ENCODE measurements around the gene ZNF709. TPM values are rescaled to one million over a fixed set of nuclear protein-coding genes. Genes with fewer than 3 reads are reported as not detected.

The ZNF709 gene
- total RNA-seq, 4 donors from 2014 or later: 1.5 to 3.1 (median 2.8) TPM

DNA sequence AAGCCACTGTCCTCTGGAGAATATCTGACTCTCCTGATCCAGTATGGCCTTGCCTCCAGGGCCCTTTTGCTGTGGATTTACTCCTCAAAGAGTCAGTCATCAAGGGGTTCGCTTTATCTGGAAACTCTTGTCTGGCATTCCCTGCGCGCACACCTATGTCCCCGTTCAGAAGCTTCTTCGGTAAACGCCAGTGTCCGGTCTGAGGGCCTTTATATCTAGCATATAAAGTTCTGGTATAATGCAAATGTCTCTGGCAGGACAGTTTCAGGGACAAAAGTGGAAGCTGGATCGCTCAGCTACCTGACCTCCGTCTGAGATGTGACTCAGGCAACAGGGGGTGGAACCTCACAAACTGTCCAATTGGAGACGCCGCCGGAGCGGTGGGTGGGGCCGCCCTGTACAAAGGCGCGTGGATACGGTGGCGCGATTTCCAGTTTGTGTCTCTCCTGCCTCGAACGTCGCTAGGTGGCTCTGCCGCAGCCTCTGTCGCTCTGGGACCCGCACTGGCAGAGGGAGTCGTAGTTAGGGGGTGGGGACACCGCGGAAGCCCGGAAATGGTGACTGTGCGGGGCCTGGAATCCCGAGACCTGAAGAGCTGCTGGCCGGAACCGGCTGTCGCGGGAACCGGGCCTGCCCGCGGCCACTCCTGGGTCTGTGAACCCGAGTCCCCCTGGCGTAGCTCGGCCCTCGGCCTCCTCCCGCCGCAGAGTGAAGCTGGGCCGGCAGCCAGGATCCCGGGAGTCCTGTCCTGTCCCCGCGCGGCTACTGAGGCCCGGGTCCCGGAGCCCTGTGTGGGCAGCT, 10.6 kb upstream of the ZNF709 start:
- TF ChIP-seq, protein P1, sequence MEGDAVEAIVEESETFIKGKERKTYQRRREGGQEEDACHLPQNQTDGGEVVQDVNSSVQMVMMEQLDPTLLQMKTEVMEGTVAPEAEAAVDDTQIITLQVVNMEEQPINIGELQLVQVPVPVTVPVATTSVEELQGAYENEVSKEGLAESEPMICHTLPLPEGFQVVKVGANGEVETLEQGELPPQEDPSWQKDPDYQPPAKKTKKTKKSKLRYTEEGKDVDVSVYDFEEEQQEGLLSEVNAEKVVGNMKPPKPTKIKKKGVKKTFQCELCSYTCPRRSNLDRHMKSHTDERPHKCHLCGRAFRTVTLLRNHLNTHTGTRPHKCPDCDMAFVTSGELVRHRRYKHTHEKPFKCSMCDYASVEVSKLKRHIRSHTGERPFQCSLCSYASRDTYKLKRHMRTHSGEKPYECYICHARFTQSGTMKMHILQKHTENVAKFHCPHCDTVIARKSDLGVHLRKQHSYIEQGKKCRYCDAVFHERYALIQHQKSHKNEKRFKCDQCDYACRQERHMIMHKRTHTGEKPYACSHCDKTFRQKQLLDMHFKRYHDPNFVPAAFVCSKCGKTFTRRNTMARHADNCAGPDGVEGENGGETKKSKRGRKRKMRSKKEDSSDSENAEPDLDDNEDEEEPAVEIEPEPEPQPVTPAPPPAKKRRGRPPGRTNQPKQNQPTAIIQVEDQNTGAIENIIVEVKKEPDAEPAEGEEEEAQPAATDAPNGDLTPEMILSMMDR (IDR thresholded peaks at IDR 0.05; ENCODE audit: low read depth): no peak

DNA sequence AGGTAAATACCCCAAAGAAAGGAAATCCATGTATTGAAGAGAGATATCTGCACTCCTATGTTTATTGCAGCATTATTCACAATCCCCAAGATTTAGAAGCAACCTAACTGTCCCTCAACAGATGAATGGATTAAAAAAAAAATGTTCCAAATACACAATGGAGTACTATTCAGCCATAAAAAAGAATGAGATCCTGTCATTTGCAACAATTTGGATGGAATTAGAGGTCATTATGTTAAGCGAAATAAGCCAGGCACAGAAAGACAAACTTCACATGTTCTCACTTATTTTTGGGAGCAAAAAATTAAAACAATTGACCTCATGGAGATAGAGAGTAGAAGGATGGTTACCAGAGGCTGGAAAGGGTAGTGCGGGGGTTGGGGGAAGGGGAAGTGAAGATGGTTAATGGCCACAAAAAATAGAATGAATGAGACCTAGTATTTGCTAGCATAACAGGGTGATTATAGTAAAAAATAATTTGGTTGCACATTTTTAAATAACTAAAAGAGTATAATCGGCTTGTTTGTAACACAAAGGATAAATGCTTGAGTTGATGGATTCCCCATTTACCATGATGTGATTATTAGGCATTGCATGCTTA, 9.7 kb upstream of the ZNF709 start:
- TF ChIP-seq, protein P1 (IDR thresholded peaks at IDR 0.05; ENCODE audit: low read depth): no peak

- TF ChIP-seq, protein P1 (IDR thresholded peaks at IDR 0.05; ENCODE audit: low read depth): no peak
These were observed 955 bp upstream of the ZNF709 start for GRCh38 chr19:12485571-12485970.

GRCh38 chr19:12485052-12485416, 418 bp upstream of the ZNF709 start:
- TF ChIP-seq, protein P1 (IDR thresholded peaks at IDR 0.05; ENCODE audit: low read depth): no peak

- TF ChIP-seq, protein P1 (IDR thresholded peaks at IDR 0.05; ENCODE audit: low read depth): no peak
These were observed 625 bp downstream of the ZNF709 start for GRCh38 chr19:12484011-12484370.

DNA sequence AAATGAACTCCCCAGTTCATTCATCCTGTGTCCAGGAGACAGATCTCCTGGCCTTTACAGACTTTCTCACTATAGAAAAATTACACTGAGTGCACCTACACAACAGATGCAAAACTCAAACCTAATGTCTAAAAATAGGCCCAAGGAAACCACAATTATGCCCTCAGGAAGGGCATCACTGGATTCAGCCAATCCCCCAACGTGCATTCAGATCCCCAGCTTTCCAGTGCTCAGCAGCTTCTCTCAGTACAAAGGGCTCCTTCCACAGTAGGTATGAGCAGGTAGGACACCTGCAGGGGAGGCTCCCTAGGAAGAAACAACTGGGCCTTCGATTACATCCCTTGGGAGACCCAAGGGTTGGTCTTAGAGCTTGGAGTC, 2.1 kb downstream of the ZNF709 start:
- TF ChIP-seq, protein P1 (IDR thresholded peaks at IDR 0.05; ENCODE audit: low read depth): no peak

GRCh38 chr19:12481781-12482508, 2.7 kb downstream of the ZNF709 start:
- TF ChIP-seq, protein P1 (IDR thresholded peaks at IDR 0.05; ENCODE audit: low read depth): no peak
